ENCODE results near the gene ZNF774. TPM values are rescaled to one million over a fixed set of nuclear protein-coding genes. Genes with fewer than 3 reads are reported as not detected.

Gene ZNF774
- total and polyA plus RNA-seq, 2 of the 13 experiments (the other 11 are each of a cell fraction or from before 2014, with no cell fraction given): 0.59 to 1.4 TPM

- TF ChIP-seq ZNF318 (CRISPR knock-in tag; IDR thresholded peaks at IDR 0.05) (no peak), ZBTB14 (CRISPR knock-in tag; IDR thresholded peaks at IDR 0.05) (no peak), ZNF232 (CRISPR knock-in tag; IDR thresholded peaks at IDR 0.05; ENCODE audit: borderline replicate concordance) (0 out of 2 replicates have a peak, but pooled peaks have one; percentile 33), PAXIP1 (CRISPR knock-in tag; conservative IDR thresholded peaks at IDR 0.05) (no peak), ZNF280B (CRISPR knock-in tag; IDR thresholded peaks at IDR 0.05; ENCODE audit: borderline replicate concordance) (no peak), AHDC1 (CRISPR knock-in tag; IDR thresholded peaks at IDR 0.05; ENCODE audit: borderline replicate concordance) (0 out of 2 replicates have a peak, but pooled peaks have one; percentile 28)
Observed at GRCh38 chr15:90351479-90352106, 491 bp upstream of the ZNF774 start (continued).
